Measurements from ENCODE around the gene PAPSS1. TPM values are rescaled to one million over a fixed set of nuclear protein-coding genes. Genes with fewer than 3 reads are reported as not detected.

PAPSS1 gene
- polyA plus RNA-seq (ENCODE audit: insufficient read length in 3 of 3): 10 to 100 TPM; 68.9 to 85.5 (median 77.5) TPM
- long read RNA-seq, donor 1, transcript PAPSS1-201 (12 exons, 2,731 nt): major isoform, 23 of 23 reads
- long read RNA-seq, donor 1, partial matches to known transcripts: 0 of 23 reads
- long read RNA-seq, donor 1, other reads (novel, unspliced or antisense): 0 of 23 reads
- long read RNA-seq, donor 2, transcript PAPSS1-201 (12 exons, 2,731 nt): major isoform, 34 of 34 reads
- long read RNA-seq, donor 2, partial matches to known transcripts: 0 of 34 reads
- long read RNA-seq, donor 2, other reads (novel, unspliced or antisense): 0 of 34 reads
- long read RNA-seq, donor 3, transcript PAPSS1-201 (12 exons, 2,731 nt): major isoform, 22 of 22 reads
- long read RNA-seq, donor 3, partial matches to known transcripts: 0 of 22 reads
- long read RNA-seq, donor 3, other reads (novel, unspliced or antisense): 0 of 22 reads
- long read RNA-seq, donor 4, transcript PAPSS1-201 (12 exons, 2,731 nt): major isoform, 31 of 31 reads
- long read RNA-seq, donor 4, partial matches to known transcripts: 0 of 31 reads
- long read RNA-seq, donor 4, other reads (novel, unspliced or antisense): 0 of 31 reads
- long read RNA-seq, donor 5, transcript PAPSS1-201 (12 exons, 2,731 nt): major isoform, 14 of 21 reads
- long read RNA-seq, donor 5, partial matches to known transcripts: 7 of 21 reads
- long read RNA-seq, donor 5, other reads (novel, unspliced or antisense): 0 of 21 reads
- long read RNA-seq, donor 6, transcript PAPSS1-201 (12 exons, 2,731 nt): major isoform, 20 of 32 reads
- long read RNA-seq, donor 6, partial matches to known transcripts: 12 of 32 reads
- long read RNA-seq, donor 6, other reads (novel, unspliced or antisense): 0 of 32 reads
- long read RNA-seq, donor 7, transcript PAPSS1-201 (12 exons, 2,731 nt): major isoform, 25 of 25 reads
- long read RNA-seq, donor 7, partial matches to known transcripts: 0 of 25 reads
- long read RNA-seq, donor 7, other reads (novel, unspliced or antisense): 0 of 25 reads
- long read RNA-seq, donor 8, transcript PAPSS1-201 (12 exons, 2,731 nt): major isoform, 23 of 33 reads
- long read RNA-seq, donor 8, partial matches to known transcripts: 10 of 33 reads
- long read RNA-seq, donor 8, other reads (novel, unspliced or antisense): 0 of 33 reads
- long read RNA-seq, donor 9, transcript PAPSS1-201 (12 exons, 2,731 nt): major isoform, 26 of 42 reads
- long read RNA-seq, donor 9, partial matches to known transcripts: 16 of 42 reads
- long read RNA-seq, donor 9, other reads (novel, unspliced or antisense): 0 of 42 reads
- long read RNA-seq, donor 10, transcript PAPSS1-201 (12 exons, 2,731 nt): major isoform, 15 of 32 reads
- long read RNA-seq, donor 10, partial matches to known transcripts: 17 of 32 reads
- long read RNA-seq, donor 10, other reads (novel, unspliced or antisense): 0 of 32 reads
- long read RNA-seq, donor 11, transcript PAPSS1-201 (12 exons, 2,731 nt): major isoform, 25 of 25 reads
- long read RNA-seq, donor 11, partial matches to known transcripts: 0 of 25 reads
- long read RNA-seq, donor 11, other reads (novel, unspliced or antisense): 0 of 25 reads
- long read RNA-seq, donor 12, transcript PAPSS1-201 (12 exons, 2,731 nt): major isoform, 34 of 34 reads
- long read RNA-seq, donor 12, partial matches to known transcripts: 0 of 34 reads
- long read RNA-seq, donor 12, other reads (novel, unspliced or antisense): 0 of 34 reads
- long read RNA-seq, donor 13, transcript PAPSS1-201 (12 exons, 2,731 nt): major isoform, 12 of 20 reads
- long read RNA-seq, donor 13, partial matches to known transcripts: 8 of 20 reads
- long read RNA-seq, donor 13, other reads (novel, unspliced or antisense): 0 of 20 reads
- long read RNA-seq, donor 14, transcript PAPSS1-201 (12 exons, 2,731 nt): major isoform, 32 of 53 reads
- long read RNA-seq, donor 14, partial matches to known transcripts: 20 of 53 reads
- long read RNA-seq, donor 14, other reads (novel, unspliced or antisense): 0 of 53 reads
- long read RNA-seq, donor 15, transcript PAPSS1-201 (12 exons, 2,731 nt): major isoform, 28 of 28 reads
- long read RNA-seq, donor 15, partial matches to known transcripts: 0 of 28 reads
- long read RNA-seq, donor 15, other reads (novel, unspliced or antisense): 0 of 28 reads
- long read RNA-seq, donor 16, transcript PAPSS1-201 (12 exons, 2,731 nt): major isoform, 39 of 57 reads
- long read RNA-seq, donor 16, partial matches to known transcripts: 18 of 57 reads
- long read RNA-seq, donor 16, other reads (novel, unspliced or antisense): 0 of 57 reads

DNA sequence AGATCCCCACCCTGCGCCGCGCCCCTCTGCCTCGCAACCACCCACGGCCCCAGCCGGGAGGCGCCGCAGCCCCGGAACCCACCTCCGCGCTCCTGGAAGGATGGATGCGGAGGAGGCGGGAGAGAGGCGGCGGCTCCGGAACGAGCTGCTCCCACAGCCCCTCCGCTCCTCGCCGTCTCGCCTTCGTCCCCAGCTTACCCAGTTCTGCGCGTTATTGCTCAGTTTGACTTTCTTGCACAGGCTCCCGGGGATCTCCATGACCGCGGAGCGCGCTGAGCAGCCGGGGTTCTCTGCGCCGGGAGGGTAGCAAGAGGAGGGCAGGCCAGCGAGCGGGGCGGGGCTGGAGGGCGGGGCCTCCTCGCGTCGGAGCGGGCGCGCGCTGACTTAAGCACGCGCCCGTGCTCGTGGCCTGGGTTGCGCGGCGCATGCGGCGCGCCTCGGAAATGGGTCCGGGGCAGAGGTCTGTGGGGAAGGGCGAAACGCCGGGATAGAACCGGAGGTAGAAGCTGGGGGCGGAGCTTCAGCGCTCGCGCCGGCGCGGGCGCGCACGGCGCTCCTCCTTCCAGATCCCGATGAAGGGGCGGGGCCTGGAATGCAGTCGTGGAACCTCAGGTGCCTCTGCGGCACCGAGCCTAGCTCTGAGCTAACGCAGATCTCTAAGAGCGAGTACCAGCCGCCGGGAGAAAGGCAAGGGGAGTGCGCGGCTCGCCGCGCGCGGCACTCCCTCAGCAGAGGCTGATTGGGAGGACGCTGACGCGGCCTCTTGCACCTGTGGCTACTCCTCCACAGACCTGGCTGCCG, at the start of gene PAPSS1:
TSS of gene PAPSS1 (minus strand) at position 313 of the 801 bp plus-strand sequence. CDS start at position 258, 55 bp downstream.
- peak; percentile 96 for DNase-seq

DNA sequence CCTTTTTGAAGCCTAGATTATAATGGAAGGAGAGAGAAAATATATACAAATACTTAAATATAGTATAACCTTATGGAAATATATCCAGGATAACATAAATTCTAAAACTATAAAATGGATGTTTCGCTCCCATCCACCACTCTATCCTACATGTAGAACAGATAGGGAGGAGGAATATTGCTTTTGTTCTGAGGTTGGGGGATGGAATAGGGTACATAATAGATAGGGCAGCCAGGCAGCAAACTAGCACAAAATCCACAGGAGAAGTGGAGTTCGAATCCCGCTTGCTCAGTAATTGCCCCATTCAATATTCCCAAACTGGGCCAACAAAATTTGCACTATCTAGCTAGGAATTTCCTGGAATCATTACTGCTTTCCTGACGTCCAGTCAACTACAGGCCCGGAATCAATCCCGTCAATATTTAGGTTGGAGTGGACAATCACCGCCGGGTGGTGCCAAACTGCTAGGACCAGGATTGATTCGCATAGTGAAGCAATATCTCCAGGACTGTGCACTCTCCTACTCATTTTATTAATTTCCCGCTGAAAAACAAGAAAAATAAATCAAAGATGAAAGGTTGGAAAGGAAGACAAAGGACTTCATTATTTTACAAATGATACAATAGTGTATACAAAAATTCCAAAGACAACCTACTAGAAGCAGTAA, 40.4 kb upstream of the PAPSS1 start:
- DNase-seq: no peak

DNA sequence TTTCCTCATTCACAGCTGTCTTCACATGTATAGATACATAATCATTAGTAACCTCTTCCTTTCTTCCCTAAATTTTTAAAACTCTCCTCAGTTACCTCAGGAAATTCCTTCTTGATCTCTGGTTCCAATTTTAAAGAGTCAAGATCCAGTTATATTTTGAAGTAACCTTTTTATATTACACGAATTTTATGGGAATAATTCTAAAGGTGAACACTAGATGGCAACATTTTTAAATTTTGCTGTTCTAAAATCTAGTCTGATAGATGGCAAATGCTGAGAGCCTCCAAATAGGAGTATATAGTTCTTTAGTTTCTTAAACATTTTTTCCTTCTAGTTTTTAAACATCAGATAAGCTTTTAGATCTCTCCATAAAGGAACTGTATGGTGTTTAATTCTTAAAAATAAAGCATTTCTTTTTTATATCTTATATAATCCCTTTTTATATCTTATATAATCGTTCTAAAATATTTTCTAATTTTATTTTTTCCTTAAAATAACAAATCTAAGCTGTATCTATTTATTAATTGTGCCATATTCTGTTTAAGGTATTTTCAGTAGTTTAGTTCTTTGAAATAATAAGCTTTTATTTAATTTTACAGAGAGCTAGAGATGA, 37.9 kb upstream of the PAPSS1 start:
- peak; percentile 26 for DNase-seq

GRCh38 chr4:107757283-107757682, 37.2 kb upstream of the PAPSS1 start:
- DNase-seq: no peak

DNA sequence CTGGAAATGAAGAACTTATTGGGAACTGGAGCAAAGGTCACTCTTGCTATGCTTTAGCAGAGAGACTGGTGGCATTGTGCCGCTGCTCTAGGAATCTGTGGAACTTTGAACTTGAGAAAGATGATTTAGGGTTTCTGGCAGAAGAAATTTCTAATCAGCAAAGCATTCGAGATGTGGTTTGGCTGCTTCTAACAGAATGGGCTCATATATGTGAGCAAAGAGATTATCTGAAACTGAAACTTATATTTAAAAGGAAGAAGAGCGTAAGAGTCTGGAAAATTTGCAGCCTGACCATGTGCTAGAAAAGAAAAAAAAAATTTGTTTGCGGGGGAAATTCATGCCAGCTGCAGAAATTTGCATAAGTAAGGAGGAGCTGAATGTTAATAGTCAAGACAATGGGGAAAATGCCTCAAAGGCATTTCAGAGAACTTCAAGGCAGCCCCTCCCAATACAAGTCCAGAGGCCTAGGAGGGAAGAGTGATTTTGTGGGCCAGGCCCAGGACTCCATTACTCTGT, 35.9 kb upstream of the PAPSS1 start:
- DNase-seq: no peak

DNA sequence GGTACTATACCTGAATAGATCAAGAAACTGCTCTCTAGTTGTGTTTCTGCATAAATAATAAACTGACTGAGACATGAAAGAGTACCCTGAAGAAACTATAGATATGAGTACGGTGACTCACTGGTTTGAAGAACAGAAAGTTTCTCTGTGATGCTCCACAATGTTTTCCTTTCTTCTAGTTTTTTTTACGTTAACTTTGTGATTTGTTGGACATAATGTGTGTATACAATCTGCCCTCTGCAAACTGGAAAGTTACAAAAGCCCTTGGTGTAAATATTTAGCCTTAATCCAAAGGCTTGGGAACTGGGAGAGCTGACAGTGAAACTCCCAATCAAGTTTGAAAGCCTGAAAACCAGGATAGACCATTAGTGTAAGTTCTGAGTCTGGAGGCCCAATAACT, 31.6 kb upstream of the PAPSS1 start:
- no peak for DNase-seq

GRCh38 chr4:107747748-107748486, 27.9 kb upstream of the PAPSS1 start:
- DNase-seq: no peak

- DNase-seq: no peak
Observed at GRCh38 chr4:107746161-107746560, 26.1 kb upstream of the PAPSS1 start.

- no peak for DNase-seq
Observed at GRCh38 chr4:107744532-107744931, 24.5 kb upstream of the PAPSS1 start.

- DNase-seq: no peak
Observed at GRCh38 chr4:107743532-107743931, 23.5 kb upstream of the PAPSS1 start.

GRCh38 chr4:107742791-107743190, 22.8 kb upstream of the PAPSS1 start:
- no peak for DNase-seq

- no peak for DNase-seq
Observed at GRCh38 chr4:107742196-107742595, 22.2 kb upstream of the PAPSS1 start.

- peak; percentile 57 for DNase-seq
Observed at GRCh38 chr4:107740950-107741701, 21.1 kb upstream of the PAPSS1 start.

- DNase-seq: no peak
Observed at GRCh38 chr4:107740381-107740780, 20.3 kb upstream of the PAPSS1 start.

DNA sequence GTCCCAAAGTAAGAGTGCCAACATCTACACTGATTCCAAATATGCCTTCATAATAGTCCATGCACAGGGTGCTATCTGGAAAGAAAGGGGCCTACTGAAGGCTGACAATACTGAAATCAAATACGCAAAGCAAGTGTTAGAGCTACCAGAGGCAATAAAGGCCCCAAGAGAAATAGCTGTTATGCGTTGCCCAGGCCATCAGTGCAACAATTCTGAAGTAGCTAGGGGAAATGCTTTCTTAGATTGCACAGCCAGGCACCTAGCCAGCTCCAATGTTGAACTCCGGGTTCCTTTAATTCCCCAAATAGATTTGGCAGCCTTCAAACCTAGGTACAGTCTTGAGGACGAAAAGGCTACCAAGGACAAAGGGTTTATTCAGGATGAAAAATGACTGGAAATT, 17.4 kb upstream of the PAPSS1 start:
- DNase-seq: no peak

GRCh38 chr4:107736924-107737448, 17.0 kb upstream of the PAPSS1 start:
- DNase-seq: no peak
